WTC11 (cell line): ENCODE data around the gene EPN1. TPM values are rescaled to one million over a fixed set of nuclear protein-coding genes. Genes with fewer than 3 reads are reported as not detected.

Experiments
- ATAC-seq: fragments of 200-7000 bp; cut with Tn5 transposase; 2 replicates; pipeline ENCODE4 v1.10.0; 2021; ENCODE audit warnings: mild to moderate bottlenecking, moderate library complexity
- CTCF ChIA-PET: fragments of 300-600 bp; sonication (Branson Sonifier 250); formaldehyde crosslinking; loops from one replicate; lab custom pipeline; 2021; ENCODE audit warnings: antibody characterized with exemption; lab: Charles Lee
- POLR2A ChIA-PET: fragments of 350-600 bp; sonication (Branson Sonifier 250); formaldehyde crosslinking; loops from one replicate; lab custom pipeline; 2021; ENCODE audit warnings: antibody characterized with exemption; lab: Charles Lee
- DNase-seq: peaks from one replicate; pipeline ENCODE4 v3.0.0; 2021; ENCODE audit warnings: low spot score
- H3K27ac Mint-ChIP-seq: 2 replicates; pipeline ENCODE4 v1.8.0; 2021; ENCODE audit warnings: mixed read lengths
- H3K27me3 Mint-ChIP-seq: 2 replicates; pipeline ENCODE4 v1.8.0; 2021; ENCODE audit warnings: low read depth, mild to moderate bottlenecking, moderate library complexity, mixed read lengths
- H3K36me3 Mint-ChIP-seq: 2 replicates; pipeline ENCODE4 v1.8.0; 2021; ENCODE audit warnings: mixed read lengths
- H3K4me1 Mint-ChIP-seq: 2 replicates; pipeline ENCODE4 v1.8.0; 2022; ENCODE audit warnings: mixed read lengths
- H3K4me3 Mint-ChIP-seq: 2 replicates; pipeline ENCODE4 v1.8.0; 2021; ENCODE audit warnings: mild to moderate bottlenecking, moderate library complexity, mixed read lengths
- H3K9me3 Mint-ChIP-seq: 2 replicates; pipeline ENCODE4 v1.8.0; 2021; ENCODE audit warnings: mixed read lengths
- AFF4 ChIP-seq: sonication (generic); formaldehyde crosslinking; IDR thresholded peaks from 2 replicates; pipeline ENCODE4 v1.8.1; 2023; ENCODE audit warnings: mild to moderate bottlenecking, missing genetic modification reagents, borderline replicate concordance
- AR ChIP-seq: fragments of 250-450 bp; sonication (Bioruptor Pico); IDR thresholded peaks from 2 replicates; pipeline ENCODE4 v1.9.0; 2021; ENCODE audit warnings: mild to moderate bottlenecking
- ATF1 ChIP-seq: sonication (generic); formaldehyde crosslinking; IDR thresholded peaks from 2 replicates; pipeline ENCODE4 v1.8.1; 2023; ENCODE audit warnings: mild to moderate bottlenecking, moderate library complexity, missing genetic modification reagents
- ATF6 ChIP-seq: sonication (generic); formaldehyde crosslinking; IDR thresholded peaks from 2 replicates; pipeline ENCODE4 v1.8.1; 2023; ENCODE audit warnings: mild to moderate bottlenecking, missing genetic modification reagents
- CREB1 ChIP-seq: sonication (generic); formaldehyde crosslinking; IDR thresholded peaks from 2 replicates; pipeline ENCODE4 v1.8.0; 2023; ENCODE audit warnings: mild to moderate bottlenecking, missing genetic modification reagents
- CREM ChIP-seq: sonication (generic); formaldehyde crosslinking; IDR thresholded peaks from 2 replicates; pipeline ENCODE4 v1.8.1; 2022; ENCODE audit warnings: mild to moderate bottlenecking, missing genetic modification reagents, moderate library complexity
- E2F5 ChIP-seq: sonication (generic); formaldehyde crosslinking; IDR thresholded peaks from 2 replicates; pipeline ENCODE4 v1.8.1; 2022; ENCODE audit warnings: mild to moderate bottlenecking, moderate library complexity, missing genetic modification reagents
- GABPB1 ChIP-seq: sonication (generic); formaldehyde crosslinking; IDR thresholded peaks from 2 replicates; pipeline ENCODE4 v1.8.1; 2023; ENCODE audit warnings: mild to moderate bottlenecking, missing genetic modification reagents
- GRHL2 ChIP-seq: fragments of 250-450 bp; sonication (Bioruptor Pico); IDR thresholded peaks from 2 replicates; pipeline ENCODE4 v1.8.0; 2022; ENCODE audit warnings: mild to moderate bottlenecking, moderate library complexity; ENCODE audit not compliant: insufficient replicate concordance, severe bottlenecking
- HMGXB4 ChIP-seq: sonication (generic); formaldehyde crosslinking; IDR thresholded peaks from 2 replicates; pipeline ENCODE4 v1.8.1; 2023; ENCODE audit warnings: mild to moderate bottlenecking, moderate library complexity, missing genetic modification reagents
- MAX ChIP-seq: sonication (generic); formaldehyde crosslinking; IDR thresholded peaks from 2 replicates; pipeline ENCODE4 v1.8.0; 2022; ENCODE audit warnings: mild to moderate bottlenecking, missing genetic modification reagents
- MXD4 ChIP-seq: fragments of 250-450 bp; sonication (Bioruptor Pico); IDR thresholded peaks from 2 replicates; pipeline ENCODE4 v1.8.0; 2021; ENCODE audit warnings: mild to moderate bottlenecking, moderate library complexity, borderline replicate concordance
- MYBL2 ChIP-seq: sonication (generic); formaldehyde crosslinking; IDR thresholded peaks from 2 replicates; pipeline ENCODE4 v1.8.1; 2023; ENCODE audit warnings: mild to moderate bottlenecking, moderate library complexity, missing genetic modification reagents
- USF2 ChIP-seq: sonication (generic); formaldehyde crosslinking; IDR thresholded peaks from 2 replicates; pipeline ENCODE4 v1.8.1; 2023; ENCODE audit warnings: mild to moderate bottlenecking, missing genetic modification reagents, moderate library complexity
- ZBTB21 ChIP-seq: sonication (generic); formaldehyde crosslinking; IDR thresholded peaks from 2 replicates; pipeline ENCODE4 v1.8.1; 2023; ENCODE audit warnings: mild to moderate bottlenecking, missing genetic modification reagents, borderline replicate concordance
- ZNF121 ChIP-seq: sonication (generic); formaldehyde crosslinking; IDR thresholded peaks from 2 replicates; pipeline ENCODE4 v1.8.0; 2023; ENCODE audit warnings: missing genetic modification reagents
- ZNF317 ChIP-seq: sonication (generic); formaldehyde crosslinking; IDR thresholded peaks from 2 replicates; pipeline ENCODE4 v1.8.1; 2023; ENCODE audit warnings: low read depth, mild to moderate bottlenecking, moderate library complexity, missing genetic modification reagents, borderline replicate concordance
- total RNA-seq: library from RNA; stranded (reverse); gene quantifications from 3 replicates; pipeline ENCODE4 v1.2.3, GENCODE V29; 2021

The EPN1 gene
- total RNA-seq, 1 experiment from 2014 or later = 234 TPM

GRCh38 chr19:55690769-55691545 is 15.9 kb downstream of the EPN1 start:
- Mint-ChIP-seq H3K36me3 (peaks cover 11% of the 10 kb centered on the region; the same call in 1 of the 2 replicates), H3K27me3 (no peaks in the 10 kb centered on the region), H3K4me1 (no peaks in the 10 kb centered on the region), H3K27ac (no peak overlapping the region), H3K4me3 (no peak overlapping the region), H3K9me3 (no peaks in the 10 kb centered on the region)
- ChIA-PET POLR2A (no interaction called here), CTCF (no interaction called here)
- no peak for DNase-seq
- TF ChIP-seq CREB1 (CRISPR knock-in tag) (no peak), MXD4 (CRISPR knock-in tag) (no peak), ATF1 (CRISPR knock-in tag) (no peak), E2F5 (no peak), ZBTB21 (CRISPR knock-in tag) (no peak), AFF4 (no peak), HMGXB4 (CRISPR knock-in tag) (no peak), ZNF317 (CRISPR knock-in tag) (no peak), ATF6 (CRISPR knock-in tag) (no peak), CREM (CRISPR knock-in tag) (no peak), MAX (CRISPR knock-in tag) (no peak), GRHL2 (CRISPR knock-in tag) (no peak), USF2 (no peak), ZNF121 (no peak), GABPB1 (CRISPR knock-in tag) (no peak), MYBL2 (CRISPR knock-in tag) (no peak), AR (CRISPR knock-in tag) (no peak)
- no peak for ATAC-seq
